Caco-2 (cell line): ENCODE data around the gene KDM4B. TPM values are rescaled to one million over a fixed set of nuclear protein-coding genes. Genes with fewer than 3 reads are reported as not detected.

Experiments used
- BruUV-seq: library from RNA; stranded (reverse); fragments of 400-500 nt; replicated peaks from 2 replicates; lab custom pipeline; 2021; lab: Mats Ljungman, UMichigan
- CTCF ChIA-PET: fragments of 300-600 bp; sonication (Branson Sonifier 250); formaldehyde crosslinking; loops from one replicate; lab custom pipeline; 2022; ENCODE audit warnings: antibody characterized with exemption; lab: Charles Lee
- POLR2A ChIA-PET: fragments of 300-600 bp; sonication (Branson Sonifier 250); formaldehyde crosslinking; loops from one replicate; lab custom pipeline; 2022; ENCODE audit warnings: antibody characterized with exemption; lab: Charles Lee
- DNase-seq, 2 experiments: peaks; one replicate each; pipeline versions ENCODE4 v3.0.0 to v3.0.0-alpha.2; 2020 to 2022
- H3K27me3 ChIP-seq: replicated peaks from 2 replicates; pipeline ENCODE4 v1.6.0; 2011; ENCODE audit warnings: low read length; ENCODE audit not compliant: control insufficient read depth, insufficient read depth
- H3K36me3 ChIP-seq: 2 replicates; pipeline ENCODE4 v1.5.1; 2011; ENCODE audit warnings: low read length; ENCODE audit not compliant: control insufficient read depth, insufficient read depth
- H3K4me1 ChIP-seq: fragments of 250-450 bp; sonication (Bioruptor Pico); 2 replicates; pipeline ENCODE4 v1.5.1; 2020; ENCODE audit warnings: mild to moderate bottlenecking
- H3K4me3 ChIP-seq: 2 replicates; pipeline ENCODE4 v1.5.1; 2011; ENCODE audit warnings: low read depth, mild to moderate bottlenecking, control low read depth, low read length
- H3K9me3 ChIP-seq: fragments of 250-450 bp; sonication (Bioruptor Pico); 2 replicates; pipeline ENCODE4 v1.5.1; 2020; ENCODE audit warnings: mild to moderate bottlenecking, moderate library complexity
- H3K27ac Mint-ChIP-seq: one replicate; pipeline ENCODE4 v1.8.0; 2022; ENCODE audit warnings: mixed read lengths; ENCODE audit not compliant: unreplicated experiment
- H3K27me3 Mint-ChIP-seq: one replicate; pipeline ENCODE4 v1.8.0; 2022; ENCODE audit warnings: mixed read lengths; ENCODE audit not compliant: insufficient read depth, unreplicated experiment
- H3K36me3 Mint-ChIP-seq: one replicate; pipeline ENCODE4 v1.8.0; 2022; ENCODE audit warnings: mild to moderate bottlenecking, mixed read lengths; ENCODE audit not compliant: insufficient read depth, unreplicated experiment
- H3K4me1 Mint-ChIP-seq: one replicate; pipeline ENCODE4 v1.8.0; 2022; ENCODE audit warnings: low read depth, mixed read lengths; ENCODE audit not compliant: unreplicated experiment
- H3K4me3 Mint-ChIP-seq: one replicate; pipeline ENCODE4 v1.8.0; 2022; ENCODE audit warnings: mild to moderate bottlenecking, moderate library complexity, mixed read lengths; ENCODE audit not compliant: unreplicated experiment
- H3K9me3 Mint-ChIP-seq: one replicate; pipeline ENCODE4 v1.8.0; 2022; ENCODE audit warnings: mixed read lengths; ENCODE audit not compliant: unreplicated experiment
- intact Hi-C: fragments of 100-400 bp; cut with micrococcal nuclease; formaldehyde crosslinking; loops from one replicate; pipeline ENCODE4 v1.10.0; 2022; ENCODE audit not compliant: unreplicated experiment
- total RNA-seq: library from RNA; stranded (reverse); gene quantifications from 2 replicates; pipeline ENCODE4 v1.2.3, GENCODE V29; 2022
- TF ChIP-seq, protein P1 (sequence below), 2 experiments: fragments of 200-600 bp in 1 of 2; IDR thresholded peaks; 1 replicate in 1 of 2; 2 replicates in 1 of 2; pipeline versions ENCODE4 v1.5.1 to v1.8.0; 2011 to 2022; ENCODE audit warnings: antibody characterized with exemption in 1 of 2, control low read depth in 1 of 2, inconsistent platforms in 1 of 2, low read depth in 1 of 2, low read length in 1 of 2, mild to moderate bottlenecking in 1 of 2, moderate library complexity in 1 of 2; ENCODE audit not compliant: insufficient read depth in 1 of 2, severe bottlenecking in 1 of 2, unreplicated experiment in 1 of 2

KDM4B gene
- total RNA-seq, 1 experiment from 2014 or later: 27.4 TPM

DNA sequence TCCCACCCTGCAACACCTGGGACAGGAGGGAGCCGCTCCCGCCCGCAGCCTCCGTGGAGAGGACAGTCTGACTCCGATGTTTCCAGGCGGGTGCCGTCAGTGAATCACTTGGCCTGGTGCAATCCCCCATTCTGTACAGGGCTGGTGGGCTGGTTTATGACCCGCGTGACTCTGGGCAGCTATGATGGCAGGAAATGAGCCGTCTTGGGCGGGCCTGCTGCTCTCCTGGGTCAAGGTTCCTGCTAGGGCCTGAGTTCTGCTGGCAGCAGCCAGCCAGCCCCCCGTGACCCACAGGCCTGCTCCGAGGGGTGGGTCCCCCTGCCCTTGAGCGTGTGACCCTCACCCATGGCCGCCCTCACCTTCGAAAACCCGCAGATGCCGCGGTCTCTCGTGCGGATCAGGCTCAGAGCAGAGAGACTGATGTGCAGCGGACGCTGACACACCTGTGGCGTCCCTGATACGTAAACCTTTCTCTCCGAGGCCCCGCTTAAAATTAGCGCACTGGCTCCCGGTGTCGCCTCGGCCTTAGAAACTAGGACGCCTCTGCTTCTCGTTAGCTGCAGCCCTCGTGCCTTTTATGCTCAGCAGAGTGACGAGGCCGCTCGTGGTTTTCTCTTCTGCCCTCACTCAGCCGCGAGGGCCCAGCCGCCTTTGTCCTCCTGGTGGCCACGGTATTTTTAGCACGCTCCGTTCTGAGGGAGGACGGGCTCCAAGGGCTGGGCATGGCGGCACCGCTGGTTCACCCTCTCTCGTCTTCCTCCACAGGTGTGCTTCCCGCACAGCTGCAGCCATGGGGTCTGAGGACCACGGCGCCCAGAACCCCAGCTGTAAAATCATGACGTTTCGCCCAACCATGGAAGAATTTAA, 63.4 kb downstream of the KDM4B start:
- Histone ChIP-seq H3K9me3 (no peaks in the 10 kb centered on the region), H3K4me3 (no peak overlapping the region), H3K36me3 (no peaks in the 10 kb centered on the region), H3K27me3 (no peaks in the 10 kb centered on the region), H3K4me1 (no peaks in the 10 kb centered on the region)
- no peak for DNase-seq
- TF ChIP-seq, protein P1, sequence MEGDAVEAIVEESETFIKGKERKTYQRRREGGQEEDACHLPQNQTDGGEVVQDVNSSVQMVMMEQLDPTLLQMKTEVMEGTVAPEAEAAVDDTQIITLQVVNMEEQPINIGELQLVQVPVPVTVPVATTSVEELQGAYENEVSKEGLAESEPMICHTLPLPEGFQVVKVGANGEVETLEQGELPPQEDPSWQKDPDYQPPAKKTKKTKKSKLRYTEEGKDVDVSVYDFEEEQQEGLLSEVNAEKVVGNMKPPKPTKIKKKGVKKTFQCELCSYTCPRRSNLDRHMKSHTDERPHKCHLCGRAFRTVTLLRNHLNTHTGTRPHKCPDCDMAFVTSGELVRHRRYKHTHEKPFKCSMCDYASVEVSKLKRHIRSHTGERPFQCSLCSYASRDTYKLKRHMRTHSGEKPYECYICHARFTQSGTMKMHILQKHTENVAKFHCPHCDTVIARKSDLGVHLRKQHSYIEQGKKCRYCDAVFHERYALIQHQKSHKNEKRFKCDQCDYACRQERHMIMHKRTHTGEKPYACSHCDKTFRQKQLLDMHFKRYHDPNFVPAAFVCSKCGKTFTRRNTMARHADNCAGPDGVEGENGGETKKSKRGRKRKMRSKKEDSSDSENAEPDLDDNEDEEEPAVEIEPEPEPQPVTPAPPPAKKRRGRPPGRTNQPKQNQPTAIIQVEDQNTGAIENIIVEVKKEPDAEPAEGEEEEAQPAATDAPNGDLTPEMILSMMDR (IDR thresholded peaks at IDR 0.05; ENCODE audit: insufficient read depth in 1 of 2, low read depth in 1 of 2, low read length in 1 of 2, severe bottlenecking in 1 of 2, unreplicated experiment in 1 of 2): no peak
- BruUV-seq: no TSS peak
- Mint-ChIP-seq H3K36me3 (peaks cover 12% of the 10 kb centered on the region), H3K4me3 (no peak overlapping the region), H3K4me1 (no peaks in the 10 kb centered on the region), H3K9me3 (no peaks in the 10 kb centered on the region), H3K27ac (no peak overlapping the region), H3K27me3 (no peaks in the 10 kb centered on the region)
- ChIA-PET CTCF (interaction anchor here (0.6 to 3.0 kb wide), 13 partner anchors 12 to 371 kb away, joined by 3 to 23 read pairs (median 5); partner anchors contain the start of genes FEM1A, KDM4B and PLIN3), POLR2A (no interaction called here)
- intact Hi-C loops: loop anchor here (5.0 kb wide), 1 partner anchor 225 kb away; no protein-coding TSS in a partner anchor

DNA sequence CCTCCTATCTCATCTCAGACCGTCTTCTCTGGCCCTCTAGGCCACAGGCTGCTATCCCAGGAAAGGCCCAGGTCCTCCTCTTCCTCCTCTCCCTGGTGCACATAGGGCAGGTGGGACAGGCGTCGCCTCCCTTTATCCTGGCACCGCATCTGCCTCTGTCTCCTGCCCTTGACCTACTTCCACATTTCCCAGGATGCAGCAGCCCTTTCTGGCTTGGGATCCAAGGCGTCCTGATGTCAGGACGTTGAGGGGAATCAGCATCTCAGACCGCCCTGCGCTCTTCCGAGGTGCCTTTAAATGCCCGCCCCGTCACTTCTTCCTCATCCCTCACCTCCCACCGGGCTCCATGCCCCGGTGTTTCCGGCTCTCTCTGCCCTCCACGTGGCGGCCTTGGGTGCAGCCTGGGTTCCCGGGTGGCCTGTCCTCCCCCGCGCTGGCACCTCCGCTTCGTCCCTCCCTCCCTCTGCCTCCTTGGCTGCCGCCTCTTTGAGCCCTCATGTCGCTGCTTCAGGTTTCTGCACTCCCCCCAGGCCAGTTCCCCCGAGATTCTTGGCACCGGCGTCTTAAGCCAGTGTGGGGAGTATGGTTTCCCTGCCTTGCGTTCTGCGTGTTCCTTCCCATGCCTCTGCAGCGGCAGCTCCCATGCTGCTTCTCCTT, 66.3 kb downstream of the KDM4B start:
- H3K4me3 Mint-ChIP-seq: no peak overlapping the region

More for the DNA sequence above, 66.3 kb downstream of the KDM4B start:
- DNase-seq: no peak
- BruUV-seq: no TSS peak
- no peaks in the 10 kb centered on the region for H3K9me3 ChIP-seq
- intact Hi-C loops: no loop called here
- Mint-ChIP-seq H3K27ac (peak overlapping the region; percentile 23), H3K27me3 (no peaks in the 10 kb centered on the region), H3K36me3 (peaks cover 17% of the 10 kb centered on the region), H3K9me3 (no peaks in the 10 kb centered on the region), H3K4me1 (no peaks in the 10 kb centered on the region)
- CTCF ChIA-PET: interaction anchor here (1.5 kb wide), 1 partner anchor 226 kb away, joined by 3 read pairs; no protein-coding TSS in a partner anchor
- H3K27me3 ChIP-seq: no peaks in the 10 kb centered on the region
- POLR2A ChIA-PET: no interaction called here
- H3K4me3 ChIP-seq: no peak overlapping the region
- TF ChIP-seq, protein P1 (IDR thresholded peaks at IDR 0.05; ENCODE audit: insufficient read depth in 1 of 2, low read depth in 1 of 2, low read length in 1 of 2, severe bottlenecking in 1 of 2, unreplicated experiment in 1 of 2): no peak
- H3K4me1 ChIP-seq: no peaks in the 10 kb centered on the region
- H3K36me3 ChIP-seq: no peaks in the 10 kb centered on the region
